HG03378 (cell line): ENCODE results near the gene ARHGAP18.

Experiments used
- ATAC-seq: cut with Tn5 transposase; IDR thresholded peaks from one replicate; pipeline ENCODE4 v1.9.1; 2021; ENCODE audit warnings: mild to moderate bottlenecking, moderate library complexity; ENCODE audit not compliant: unreplicated experiment

Gene ARHGAP18

GRCh38 chr6:129647044-129647443 is 62.9 kb downstream of the ARHGAP18 start:
- peak; percentile 39 for ATAC-seq

GRCh38 chr6:129646642-129647041 is 63.3 kb downstream of the ARHGAP18 start:
- peak; percentile 68 for ATAC-seq

GRCh38 chr6:129645830-129646579 is 64.0 kb downstream of the ARHGAP18 start:
- no peak for ATAC-seq

GRCh38 chr6:129645106-129645829 is 64.7 kb downstream of the ARHGAP18 start:
- no peak for ATAC-seq

- no peak for ATAC-seq
These were observed 65.4 kb downstream of the ARHGAP18 start for GRCh38 chr6:129644567-129645015.

GRCh38 chr6:129643968-129644367 is 66.0 kb downstream of the ARHGAP18 start:
- no peak for ATAC-seq

GRCh38 chr6:129643176-129643575 is 66.8 kb downstream of the ARHGAP18 start:
- ATAC-seq, result no peak

GRCh38 chr6:129642322-129642721 is 67.7 kb downstream of the ARHGAP18 start:
- ATAC-seq, result no peak

GRCh38 chr6:129641344-129641743 is 68.6 kb downstream of the ARHGAP18 start:
- no peak for ATAC-seq

GRCh38 chr6:129638686-129639085 is 71.3 kb downstream of the ARHGAP18 start:
- no peak for ATAC-seq

GRCh38 chr6:129638055-129638684 is 71.8 kb downstream of the ARHGAP18 start:
- ATAC-seq, result no peak

- ATAC-seq, result no peak
These were observed 72.5 kb downstream of the ARHGAP18 start for GRCh38 chr6:129637340-129638054.

- no peak for ATAC-seq
These were observed 74.4 kb downstream of the ARHGAP18 start for GRCh38 chr6:129635396-129636130.

- ATAC-seq, result peak; percentile 60
These were observed 75.4 kb downstream of the ARHGAP18 start for GRCh38 chr6:129634411-129635230.

GRCh38 chr6:129633529-129633928 is 76.4 kb downstream of the ARHGAP18 start:
- no peak for ATAC-seq

- no peak for ATAC-seq
These were observed 77.8 kb downstream of the ARHGAP18 start for GRCh38 chr6:129632172-129632613.

- ATAC-seq, result no peak
These were observed 78.9 kb downstream of the ARHGAP18 start for GRCh38 chr6:129631070-129631469.

- no peak for ATAC-seq
These were observed 79.4 kb downstream of the ARHGAP18 start for GRCh38 chr6:129630596-129630995.

- ATAC-seq, result no peak
These were observed 81.7 kb downstream of the ARHGAP18 start for GRCh38 chr6:129628101-129628815.
